ENCODE measurements around the gene AGAP2. TPM values are rescaled to one million over a fixed set of nuclear protein-coding genes. Genes with fewer than 3 reads are reported as not detected.

Gene AGAP2
- total and polyA plus RNA-seq, 2 of the 13 experiments (the other 11 are each of a cell fraction or from before 2014, with no cell fraction given), result 0.38 to 0.45 TPM

DNA sequence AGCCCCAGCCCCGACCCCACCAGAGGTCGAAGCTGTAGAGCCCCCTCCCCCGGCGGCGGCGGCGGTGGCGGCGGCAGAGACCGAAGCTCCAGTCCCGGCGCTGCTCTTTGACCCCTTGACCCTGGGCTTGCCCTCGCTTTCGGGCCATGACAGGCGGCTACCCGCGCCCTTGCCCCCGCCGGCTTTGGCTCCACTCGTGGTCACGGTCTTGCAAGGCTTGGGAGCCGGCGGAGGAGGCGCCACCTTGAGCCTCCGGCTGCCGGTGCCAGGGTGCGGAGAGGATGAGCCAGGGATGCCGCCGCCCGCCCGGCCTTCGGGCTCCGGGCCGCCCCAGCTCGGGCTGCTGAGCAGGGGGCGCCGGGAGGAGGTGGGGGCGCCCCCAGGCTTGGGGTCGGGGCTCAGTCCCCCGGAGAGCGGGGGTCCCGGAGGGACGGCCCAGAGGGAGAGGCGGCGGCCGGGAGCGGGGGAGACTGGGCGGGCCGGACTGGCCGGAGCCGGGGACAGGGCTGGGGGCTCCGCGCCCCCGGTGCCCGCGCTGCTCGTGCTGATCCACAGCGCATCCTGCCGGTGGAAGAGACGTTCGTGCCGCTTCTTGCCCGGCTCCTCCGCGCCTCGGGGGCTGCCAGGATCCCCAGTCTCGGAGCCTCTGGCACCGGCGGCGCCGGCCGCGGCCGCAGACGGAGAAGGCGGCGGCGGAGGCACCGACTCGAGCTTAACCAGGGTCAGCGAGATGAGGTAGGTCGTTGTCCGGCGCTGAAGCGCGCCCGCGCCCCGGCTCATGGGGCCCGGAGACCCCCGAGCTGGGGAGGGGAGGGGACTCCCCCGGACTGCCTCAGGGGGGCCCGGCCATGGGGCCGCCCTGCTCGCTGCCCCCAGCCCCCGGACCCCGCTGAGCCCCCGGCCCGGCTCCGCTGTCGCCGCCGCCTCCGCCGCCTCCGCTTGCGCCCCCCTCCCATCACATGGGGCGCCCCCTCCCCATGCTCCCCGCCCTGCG lies 778 bp downstream of the AGAP2 start (continued):
- TF ChIP-seq, protein P1, sequence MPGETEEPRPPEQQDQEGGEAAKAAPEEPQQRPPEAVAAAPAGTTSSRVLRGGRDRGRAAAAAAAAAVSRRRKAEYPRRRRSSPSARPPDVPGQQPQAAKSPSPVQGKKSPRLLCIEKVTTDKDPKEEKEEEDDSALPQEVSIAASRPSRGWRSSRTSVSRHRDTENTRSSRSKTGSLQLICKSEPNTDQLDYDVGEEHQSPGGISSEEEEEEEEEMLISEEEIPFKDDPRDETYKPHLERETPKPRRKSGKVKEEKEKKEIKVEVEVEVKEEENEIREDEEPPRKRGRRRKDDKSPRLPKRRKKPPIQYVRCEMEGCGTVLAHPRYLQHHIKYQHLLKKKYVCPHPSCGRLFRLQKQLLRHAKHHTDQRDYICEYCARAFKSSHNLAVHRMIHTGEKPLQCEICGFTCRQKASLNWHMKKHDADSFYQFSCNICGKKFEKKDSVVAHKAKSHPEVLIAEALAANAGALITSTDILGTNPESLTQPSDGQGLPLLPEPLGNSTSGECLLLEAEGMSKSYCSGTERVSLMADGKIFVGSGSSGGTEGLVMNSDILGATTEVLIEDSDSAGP (CRISPR knock-in tag; IDR thresholded peaks at IDR 0.05; ENCODE audit: borderline replicate concordance), result peak; percentile 49; the same call in 1 of the 2 replicates
- peak; percentile 58 for TF ChIP-seq NR2C2 (CRISPR knock-in tag; IDR thresholded peaks at IDR 0.05; ENCODE audit: borderline replicate concordance)
- TF ChIP-seq ZNF34 (CRISPR knock-in tag; IDR thresholded peaks at IDR 0.05; ENCODE audit: borderline replicate concordance), result no peak
- TF ChIP-seq, protein P2, sequence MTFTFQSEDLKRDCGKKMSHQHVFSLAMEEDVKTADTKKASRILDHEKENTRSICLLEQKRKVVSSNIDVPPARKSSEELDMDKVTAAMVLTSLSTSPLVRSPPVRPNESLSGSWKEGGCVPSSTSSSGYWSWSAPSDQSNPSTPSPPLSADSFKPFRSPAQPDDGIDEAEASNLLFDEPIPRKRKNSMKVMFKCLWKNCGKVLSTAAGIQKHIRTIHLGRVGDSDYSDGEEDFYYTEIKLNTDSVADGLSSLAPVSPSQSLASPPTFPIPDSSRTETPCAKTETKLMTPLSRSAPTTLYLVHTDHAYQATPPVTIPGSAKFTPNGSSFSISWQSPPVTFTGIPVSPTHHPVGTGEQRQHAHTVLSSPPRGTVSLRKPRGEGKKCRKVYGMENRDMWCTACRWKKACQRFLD (CRISPR knock-in tag; IDR thresholded peaks at IDR 0.05; ENCODE audit: borderline replicate concordance), result 0 out of 2 replicates have a peak, but pooled peaks have one; percentile 17
- TF ChIP-seq AGO2 (optimal IDR thresholded peaks at IDR 0.05; ENCODE audit: low read depth, low read length), result no peak
- peak; percentile 37; the same call in 1 of the 2 replicates for TF ChIP-seq MTF2 (CRISPR knock-in tag; IDR thresholded peaks at IDR 0.05; ENCODE audit: borderline replicate concordance)
- no peak for TF ChIP-seq ZFP90 (CRISPR knock-in tag; IDR thresholded peaks at IDR 0.05; ENCODE audit: borderline replicate concordance)
- TF ChIP-seq, protein P3, sequence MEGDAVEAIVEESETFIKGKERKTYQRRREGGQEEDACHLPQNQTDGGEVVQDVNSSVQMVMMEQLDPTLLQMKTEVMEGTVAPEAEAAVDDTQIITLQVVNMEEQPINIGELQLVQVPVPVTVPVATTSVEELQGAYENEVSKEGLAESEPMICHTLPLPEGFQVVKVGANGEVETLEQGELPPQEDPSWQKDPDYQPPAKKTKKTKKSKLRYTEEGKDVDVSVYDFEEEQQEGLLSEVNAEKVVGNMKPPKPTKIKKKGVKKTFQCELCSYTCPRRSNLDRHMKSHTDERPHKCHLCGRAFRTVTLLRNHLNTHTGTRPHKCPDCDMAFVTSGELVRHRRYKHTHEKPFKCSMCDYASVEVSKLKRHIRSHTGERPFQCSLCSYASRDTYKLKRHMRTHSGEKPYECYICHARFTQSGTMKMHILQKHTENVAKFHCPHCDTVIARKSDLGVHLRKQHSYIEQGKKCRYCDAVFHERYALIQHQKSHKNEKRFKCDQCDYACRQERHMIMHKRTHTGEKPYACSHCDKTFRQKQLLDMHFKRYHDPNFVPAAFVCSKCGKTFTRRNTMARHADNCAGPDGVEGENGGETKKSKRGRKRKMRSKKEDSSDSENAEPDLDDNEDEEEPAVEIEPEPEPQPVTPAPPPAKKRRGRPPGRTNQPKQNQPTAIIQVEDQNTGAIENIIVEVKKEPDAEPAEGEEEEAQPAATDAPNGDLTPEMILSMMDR (CRISPR knock-in tag; IDR thresholded peaks at IDR 0.05), result peak; percentile 41
- TF ChIP-seq ZSCAN22 (CRISPR knock-in tag; IDR thresholded peaks at IDR 0.05), result no peak
- TF ChIP-seq, protein P4, sequence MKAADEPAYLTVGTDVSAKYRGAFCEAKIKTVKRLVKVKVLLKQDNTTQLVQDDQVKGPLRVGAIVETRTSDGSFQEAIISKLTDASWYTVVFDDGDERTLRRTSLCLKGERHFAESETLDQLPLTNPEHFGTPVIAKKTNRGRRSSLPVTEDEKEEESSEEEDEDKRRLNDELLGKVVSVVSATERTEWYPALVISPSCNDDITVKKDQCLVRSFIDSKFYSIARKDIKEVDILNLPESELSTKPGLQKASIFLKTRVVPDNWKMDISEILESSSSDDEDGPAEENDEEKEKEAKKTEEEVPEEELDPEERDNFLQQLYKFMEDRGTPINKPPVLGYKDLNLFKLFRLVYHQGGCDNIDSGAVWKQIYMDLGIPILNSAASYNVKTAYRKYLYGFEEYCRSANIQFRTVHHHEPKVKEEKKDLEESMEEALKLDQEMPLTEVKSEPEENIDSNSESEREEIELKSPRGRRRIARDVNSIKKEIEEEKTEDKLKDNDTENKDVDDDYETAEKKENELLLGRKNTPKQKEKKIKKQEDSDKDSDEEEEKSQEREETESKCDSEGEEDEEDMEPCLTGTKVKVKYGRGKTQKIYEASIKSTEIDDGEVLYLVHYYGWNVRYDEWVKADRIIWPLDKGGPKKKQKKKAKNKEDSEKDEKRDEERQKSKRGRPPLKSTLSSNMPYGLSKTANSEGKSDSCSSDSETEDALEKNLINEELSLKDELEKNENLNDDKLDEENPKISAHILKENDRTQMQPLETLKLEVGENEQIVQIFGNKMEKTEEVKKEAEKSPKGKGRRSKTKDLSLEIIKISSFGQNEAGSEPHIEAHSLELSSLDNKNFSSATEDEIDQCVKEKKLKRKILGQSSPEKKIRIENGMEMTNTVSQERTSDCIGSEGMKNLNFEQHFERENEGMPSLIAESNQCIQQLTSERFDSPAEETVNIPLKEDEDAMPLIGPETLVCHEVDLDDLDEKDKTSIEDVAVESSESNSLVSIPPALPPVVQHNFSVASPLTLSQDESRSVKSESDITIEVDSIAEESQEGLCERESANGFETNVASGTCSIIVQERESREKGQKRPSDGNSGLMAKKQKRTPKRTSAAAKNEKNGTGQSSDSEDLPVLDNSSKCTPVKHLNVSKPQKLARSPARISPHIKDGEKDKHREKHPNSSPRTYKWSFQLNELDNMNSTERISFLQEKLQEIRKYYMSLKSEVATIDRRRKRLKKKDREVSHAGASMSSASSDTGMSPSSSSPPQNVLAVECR (CRISPR knock-in tag; IDR thresholded peaks at IDR 0.05; ENCODE audit: borderline replicate concordance), result 0 out of 2 replicates have a peak, but pooled peaks have one; percentile 32
- TF ChIP-seq, protein P5, sequence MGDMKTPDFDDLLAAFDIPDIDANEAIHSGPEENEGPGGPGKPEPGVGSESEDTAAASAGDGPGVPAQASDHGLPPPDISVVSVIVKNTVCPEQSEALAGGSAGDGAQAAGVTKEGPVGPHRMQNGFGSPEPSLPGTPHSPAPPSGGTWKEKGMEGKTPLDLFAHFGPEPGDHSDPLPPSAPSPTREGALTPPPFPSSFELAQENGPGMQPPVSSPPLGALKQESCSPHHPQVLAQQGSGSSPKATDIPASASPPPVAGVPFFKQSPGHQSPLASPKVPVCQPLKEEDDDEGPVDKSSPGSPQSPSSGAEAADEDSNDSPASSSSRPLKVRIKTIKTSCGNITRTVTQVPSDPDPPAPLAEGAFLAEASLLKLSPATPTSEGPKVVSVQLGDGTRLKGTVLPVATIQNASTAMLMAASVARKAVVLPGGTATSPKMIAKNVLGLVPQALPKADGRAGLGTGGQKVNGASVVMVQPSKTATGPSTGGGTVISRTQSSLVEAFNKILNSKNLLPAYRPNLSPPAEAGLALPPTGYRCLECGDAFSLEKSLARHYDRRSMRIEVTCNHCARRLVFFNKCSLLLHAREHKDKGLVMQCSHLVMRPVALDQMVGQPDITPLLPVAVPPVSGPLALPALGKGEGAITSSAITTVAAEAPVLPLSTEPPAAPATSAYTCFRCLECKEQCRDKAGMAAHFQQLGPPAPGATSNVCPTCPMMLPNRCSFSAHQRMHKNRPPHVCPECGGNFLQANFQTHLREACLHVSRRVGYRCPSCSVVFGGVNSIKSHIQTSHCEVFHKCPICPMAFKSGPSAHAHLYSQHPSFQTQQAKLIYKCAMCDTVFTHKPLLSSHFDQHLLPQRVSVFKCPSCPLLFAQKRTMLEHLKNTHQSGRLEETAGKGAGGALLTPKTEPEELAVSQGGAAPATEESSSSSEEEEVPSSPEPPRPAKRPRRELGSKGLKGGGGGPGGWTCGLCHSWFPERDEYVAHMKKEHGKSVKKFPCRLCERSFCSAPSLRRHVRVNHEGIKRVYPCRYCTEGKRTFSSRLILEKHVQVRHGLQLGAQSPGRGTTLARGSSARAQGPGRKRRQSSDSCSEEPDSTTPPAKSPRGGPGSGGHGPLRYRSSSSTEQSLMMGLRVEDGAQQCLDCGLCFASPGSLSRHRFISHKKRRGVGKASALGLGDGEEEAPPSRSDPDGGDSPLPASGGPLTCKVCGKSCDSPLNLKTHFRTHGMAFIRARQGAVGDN (CRISPR knock-in tag; IDR thresholded peaks at IDR 0.05), result peak; percentile 57; the same call in 1 of the 2 replicates
